GM18520 (cell line): ENCODE data around the gene WWOX.

Experiments
- ATAC-seq: cut with Tn5 transposase; IDR thresholded peaks from one replicate; pipeline ENCODE4 v1.9.1; 2021; ENCODE audit not compliant: unreplicated experiment

Gene WWOX

GRCh38 chr16:78957317-78958100, 858.1 kb downstream of the WWOX start:
- no peak for ATAC-seq

- no peak for ATAC-seq
Measured at GRCh38 chr16:78961464-78961863, 862.0 kb downstream of the WWOX start.

DNA sequence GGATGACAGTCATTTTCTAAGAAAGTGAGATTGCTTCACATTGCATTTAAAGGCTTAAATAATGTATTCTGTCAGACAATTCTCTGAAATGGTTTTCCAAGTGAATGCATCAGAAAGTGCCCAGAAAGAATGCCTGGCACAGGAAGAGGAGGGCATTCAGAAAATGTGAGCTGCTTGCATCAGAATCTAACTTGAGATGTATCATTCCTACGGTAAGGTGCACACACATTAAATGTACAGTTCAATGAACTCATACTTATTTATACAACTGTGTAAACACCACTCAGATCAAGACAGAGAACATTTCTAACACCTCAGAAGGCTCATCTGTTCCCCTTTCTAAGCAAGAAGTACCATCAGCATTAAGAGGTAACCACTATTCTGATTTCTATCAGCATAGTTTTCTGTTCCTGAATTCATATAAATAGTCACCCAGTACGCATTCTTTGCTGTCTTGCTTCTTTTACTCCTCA, 863.0 kb downstream of the WWOX start:
- peak; percentile 88 for ATAC-seq

GRCh38 chr16:78967948-78968347, 868.5 kb downstream of the WWOX start:
- no peak for ATAC-seq

- no peak for ATAC-seq
Measured at GRCh38 chr16:78969721-78970120, 870.3 kb downstream of the WWOX start.

- no peak for ATAC-seq
Measured at GRCh38 chr16:78970650-78971049, 871.2 kb downstream of the WWOX start.

GRCh38 chr16:78972006-78972405, 872.6 kb downstream of the WWOX start:
- no peak for ATAC-seq

DNA sequence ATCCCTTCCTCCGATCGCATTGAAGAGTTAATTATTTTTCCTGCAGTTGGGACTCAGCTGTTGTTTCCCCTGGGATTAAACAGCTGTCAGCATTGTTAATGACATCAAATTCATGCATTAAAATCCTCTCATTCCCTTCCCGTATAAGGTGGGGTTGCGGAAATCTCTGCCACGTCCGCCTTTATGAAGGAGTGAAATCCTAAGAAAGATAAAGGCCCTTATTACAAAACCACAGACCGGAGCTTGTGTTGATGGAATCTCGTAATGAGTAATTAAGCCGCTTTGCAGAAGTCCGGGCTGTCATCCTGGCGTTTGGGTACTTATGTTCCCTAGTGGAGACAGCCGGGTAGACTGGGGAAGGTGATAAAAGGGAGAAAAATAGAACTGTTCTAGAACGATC, 873.5 kb downstream of the WWOX start:
- no peak for ATAC-seq

- ATAC-seq = no peak
Measured at GRCh38 chr16:78976212-78976611, 876.8 kb downstream of the WWOX start.

DNA sequence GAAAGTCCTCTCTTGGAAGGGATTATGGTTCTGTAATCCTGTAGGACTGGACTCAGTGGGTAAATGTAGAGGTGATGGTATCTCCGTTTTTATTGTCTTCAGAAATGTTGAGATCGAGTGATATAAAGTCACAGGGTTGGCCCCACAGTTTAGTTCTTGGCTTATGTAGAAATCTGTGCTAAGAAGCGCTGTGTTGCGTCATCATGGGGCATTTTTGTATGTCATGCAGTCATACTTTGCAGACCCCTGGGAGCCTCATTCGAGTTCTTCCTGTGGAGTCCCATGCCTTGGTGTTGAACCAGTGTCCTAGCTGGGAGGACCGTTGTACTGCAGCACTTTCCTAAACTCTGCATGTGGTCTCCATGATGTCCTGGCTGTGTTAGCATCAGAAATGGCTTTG, 881.4 kb downstream of the WWOX start:
- ATAC-seq = no peak

DNA sequence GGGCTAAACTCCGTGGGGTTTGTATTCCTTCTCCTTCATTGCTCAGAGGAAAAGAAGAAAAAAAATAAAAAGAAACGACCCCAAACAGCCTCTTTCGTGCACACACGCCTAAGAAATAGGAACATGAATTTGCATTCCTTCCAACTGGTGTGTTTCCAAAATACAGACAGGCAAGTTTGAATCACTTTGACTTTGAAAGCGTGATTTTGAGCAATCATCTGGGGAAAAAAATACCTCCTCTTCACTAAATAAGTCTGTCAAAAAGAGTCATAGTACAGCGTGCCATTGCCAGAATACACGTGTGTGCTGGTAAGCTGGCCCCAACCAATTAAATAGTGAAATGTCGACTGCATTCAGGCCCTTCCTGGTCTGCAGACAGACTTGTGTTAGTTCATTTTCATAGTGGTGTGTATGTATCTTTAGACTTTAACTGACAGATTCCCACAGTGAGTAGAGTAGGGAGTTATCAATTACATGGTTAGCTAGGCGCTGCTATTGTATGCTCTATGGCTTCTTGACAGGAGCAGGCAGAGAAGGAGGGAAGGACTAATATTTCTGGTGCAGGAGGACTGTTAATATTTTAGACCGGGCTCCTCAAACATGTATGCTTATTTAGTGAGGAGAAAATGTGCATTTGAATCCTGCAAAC, 882.8 kb downstream of the WWOX start:
- no peak for ATAC-seq

DNA sequence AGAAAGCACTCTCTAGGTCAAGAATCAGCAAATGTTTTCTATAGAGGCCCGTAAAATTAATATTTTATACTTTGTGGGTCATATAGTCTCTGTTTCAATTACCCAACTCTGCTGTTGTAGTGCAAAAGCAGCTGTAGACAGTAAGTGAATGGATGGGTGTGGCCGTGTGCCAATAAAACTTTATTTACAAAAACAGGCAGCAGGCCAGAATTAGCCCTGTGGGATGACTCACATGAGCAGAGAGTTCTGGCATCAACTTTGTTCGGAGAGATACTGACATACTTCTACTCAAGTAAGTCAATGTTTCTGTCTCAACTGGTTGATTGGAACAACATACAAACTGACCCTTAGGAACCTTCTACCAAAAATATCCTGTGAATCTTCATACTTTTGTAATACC, 884.9 kb downstream of the WWOX start:
- ATAC-seq = no peak

DNA sequence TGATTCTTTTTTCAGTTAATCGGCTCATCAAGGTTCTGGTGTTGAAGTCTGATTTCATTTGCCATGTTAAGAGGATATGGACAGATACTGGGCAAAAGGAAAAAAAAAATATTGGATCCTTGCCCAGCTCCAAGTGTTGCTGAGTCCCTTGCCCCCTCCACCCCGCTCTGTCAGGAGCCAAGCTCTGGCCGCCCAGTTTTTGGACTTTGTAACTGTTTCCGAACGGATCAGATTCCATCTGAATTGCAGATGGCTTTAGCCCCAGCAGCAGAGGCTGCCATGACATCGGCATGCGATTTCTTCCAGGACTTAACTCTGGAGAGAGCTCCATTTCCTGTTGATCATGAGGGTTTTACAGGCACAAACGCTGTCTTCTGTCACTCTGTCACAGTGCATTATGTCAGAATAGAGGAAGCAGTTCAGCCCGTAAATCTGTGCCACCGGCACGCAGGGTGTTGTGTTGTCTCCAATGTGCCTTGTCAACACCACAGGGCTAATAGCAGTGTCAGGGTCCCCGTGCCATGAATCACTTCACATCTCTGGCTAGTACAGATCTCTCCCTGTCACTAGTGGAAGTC, 885.5 kb downstream of the WWOX start:
- ATAC-seq = no peak

GRCh38 chr16:78985716-78986605, 886.5 kb downstream of the WWOX start:
- ATAC-seq = no peak

- ATAC-seq = no peak
Measured at GRCh38 chr16:78987666-78988065, 888.2 kb downstream of the WWOX start.

DNA sequence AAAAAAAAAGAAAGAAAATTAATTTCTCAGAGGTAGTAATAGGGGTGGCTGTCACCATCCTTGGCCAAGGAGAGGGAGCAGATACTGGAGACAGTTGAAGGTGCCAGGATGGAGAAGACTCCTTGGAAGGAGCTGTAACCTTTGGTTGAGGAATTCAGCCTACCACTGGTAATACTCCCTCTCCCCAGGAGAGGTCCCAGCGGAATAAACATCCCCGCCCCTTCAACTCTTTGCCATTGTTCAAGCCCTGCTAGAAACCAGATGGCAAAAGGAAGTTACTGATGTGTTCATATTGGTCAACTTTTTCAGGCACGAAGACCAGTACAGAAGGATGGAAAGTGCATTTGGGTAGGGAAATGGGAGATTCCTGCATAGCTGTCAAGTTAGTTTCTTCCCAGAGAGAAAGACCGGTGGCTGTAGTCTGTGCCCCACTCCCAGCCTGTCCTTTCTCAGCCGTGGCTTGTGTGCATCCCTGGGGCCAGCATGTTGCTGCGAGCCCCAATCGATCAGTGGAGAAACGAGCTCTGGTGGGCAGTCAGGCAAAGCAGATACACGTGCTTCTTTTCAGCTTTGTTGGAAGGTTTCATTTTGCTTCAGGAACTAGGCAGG, 889.0 kb downstream of the WWOX start:
- ATAC-seq = no peak

- no peak for ATAC-seq
Measured at GRCh38 chr16:78990309-78990701, 890.9 kb downstream of the WWOX start.

- no peak for ATAC-seq
Measured at GRCh38 chr16:78992001-78992400, 892.5 kb downstream of the WWOX start.

- no peak for ATAC-seq
Measured at GRCh38 chr16:78993346-78993745, 893.9 kb downstream of the WWOX start.

DNA sequence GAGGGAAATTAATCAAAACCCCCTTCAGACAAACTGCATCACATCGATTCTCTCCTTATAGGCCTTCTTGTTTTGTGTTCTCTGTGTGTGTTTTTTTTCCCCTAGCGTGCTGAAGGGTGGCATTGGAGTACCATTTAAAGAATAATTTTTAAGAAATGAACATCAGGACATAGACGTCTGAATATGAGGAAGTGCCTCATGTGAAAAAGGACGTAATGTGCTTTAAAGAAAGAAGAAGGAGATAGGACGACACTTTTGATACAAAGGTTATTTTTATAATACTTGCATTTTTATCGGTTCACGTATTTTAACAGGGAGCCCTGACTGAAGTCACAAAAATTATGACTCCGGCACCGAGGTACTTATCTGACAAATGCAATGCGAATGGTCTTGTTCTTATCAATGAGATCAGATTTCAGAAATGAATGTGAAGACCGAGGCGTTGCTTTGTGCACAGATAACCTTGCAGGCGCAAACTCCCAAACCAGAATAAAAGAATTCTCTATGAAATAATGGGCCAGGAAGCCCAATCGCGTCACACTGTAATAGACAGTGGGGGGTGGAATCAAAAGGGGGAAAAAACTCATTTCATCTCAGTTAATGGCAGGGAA, 894.8 kb downstream of the WWOX start:
- ATAC-seq = no peak
